Kidney epithelial cell (primary cell): ENCODE measurements around the gene BRD2. TPM values are rescaled to one million over a fixed set of nuclear protein-coding genes. Genes with fewer than 3 reads are reported as not detected.

Experiments used
- DNase-seq: peaks from one replicate; pipeline ENCODE4 v3.0.0-alpha.2; 2010; ENCODE audit warnings: low read depth
- H3K27me3 ChIP-seq: 2 replicates; pipeline ENCODE4 v1.6.0; 2011; ENCODE audit warnings: low read length; ENCODE audit not compliant: control insufficient read depth, insufficient read depth
- H3K36me3 ChIP-seq: 2 replicates; pipeline ENCODE4 v1.5.1; 2011; ENCODE audit warnings: low read length; ENCODE audit not compliant: control insufficient read depth, insufficient read depth
- H3K4me3 ChIP-seq: 2 replicates; pipeline ENCODE4 v1.5.1; 2011; ENCODE audit warnings: low read depth, mild to moderate bottlenecking, control low read depth, low read length
- total RNA-seq: library from RNA; depleted of rRNA; stranded (reverse); fragments of >200 nt; gene quantifications from 2 replicates; pipeline ENCODE4 v1.2.3, GENCODE V29; 2015
- TF ChIP-seq, protein P1 (sequence below): IDR thresholded peaks from 2 replicates; pipeline ENCODE4 v1.5.1; 2011; ENCODE audit warnings: mild to moderate bottlenecking, moderate library complexity, low read length, control low read depth, inconsistent platforms; ENCODE audit not compliant: insufficient read depth, poor library complexity, severe bottlenecking

Gene BRD2
- 191 and 206 TPM in 2 replicates for total RNA-seq

DNA sequence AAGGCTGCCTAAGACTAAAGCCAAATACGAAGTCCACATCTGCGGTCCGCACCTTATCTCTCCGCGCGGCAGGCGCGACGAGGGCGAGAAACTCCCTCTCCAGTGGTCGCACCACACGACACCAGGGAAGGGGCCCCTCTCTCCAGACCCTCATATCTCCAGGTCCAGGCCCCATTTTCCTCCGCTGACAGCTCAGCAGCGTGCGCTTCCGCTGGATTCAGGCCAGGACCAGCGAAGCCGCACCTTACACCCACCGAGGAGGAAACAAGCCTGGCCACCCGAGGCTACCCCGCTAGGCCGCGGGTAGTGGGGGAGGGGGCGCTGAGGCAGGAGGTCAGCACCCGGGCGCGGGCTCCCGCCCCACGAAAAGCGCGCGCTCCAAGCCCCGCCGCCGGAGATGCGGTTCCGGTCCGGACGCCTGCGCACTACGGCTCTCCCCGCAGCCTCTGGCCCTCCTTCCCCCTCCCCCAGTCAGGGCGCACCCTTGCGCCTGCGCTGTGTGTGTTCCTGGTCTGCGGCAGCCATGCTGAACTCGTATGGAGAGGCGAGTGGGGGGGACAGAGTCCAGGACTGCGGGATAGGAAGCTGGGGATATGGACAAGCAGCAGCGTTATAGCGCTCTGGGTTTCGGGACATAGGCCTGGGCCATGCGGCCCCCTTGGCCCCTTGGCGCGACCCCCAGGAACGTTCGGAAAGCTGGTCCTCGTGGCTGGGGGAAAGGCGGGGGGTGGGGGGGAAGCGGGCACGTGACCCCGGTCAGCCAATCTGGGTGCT lies at the start of gene BRD2:
BRD2 (plus strand) TSS at position 502 of the 774 bp plus-strand sequence. CDS start 4,305 bp downstream, outside the sequence.
- H3K27me3 ChIP-seq = no peaks in the 10 kb centered on the region
- TF ChIP-seq, protein P1, sequence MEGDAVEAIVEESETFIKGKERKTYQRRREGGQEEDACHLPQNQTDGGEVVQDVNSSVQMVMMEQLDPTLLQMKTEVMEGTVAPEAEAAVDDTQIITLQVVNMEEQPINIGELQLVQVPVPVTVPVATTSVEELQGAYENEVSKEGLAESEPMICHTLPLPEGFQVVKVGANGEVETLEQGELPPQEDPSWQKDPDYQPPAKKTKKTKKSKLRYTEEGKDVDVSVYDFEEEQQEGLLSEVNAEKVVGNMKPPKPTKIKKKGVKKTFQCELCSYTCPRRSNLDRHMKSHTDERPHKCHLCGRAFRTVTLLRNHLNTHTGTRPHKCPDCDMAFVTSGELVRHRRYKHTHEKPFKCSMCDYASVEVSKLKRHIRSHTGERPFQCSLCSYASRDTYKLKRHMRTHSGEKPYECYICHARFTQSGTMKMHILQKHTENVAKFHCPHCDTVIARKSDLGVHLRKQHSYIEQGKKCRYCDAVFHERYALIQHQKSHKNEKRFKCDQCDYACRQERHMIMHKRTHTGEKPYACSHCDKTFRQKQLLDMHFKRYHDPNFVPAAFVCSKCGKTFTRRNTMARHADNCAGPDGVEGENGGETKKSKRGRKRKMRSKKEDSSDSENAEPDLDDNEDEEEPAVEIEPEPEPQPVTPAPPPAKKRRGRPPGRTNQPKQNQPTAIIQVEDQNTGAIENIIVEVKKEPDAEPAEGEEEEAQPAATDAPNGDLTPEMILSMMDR = no peak
- peak; percentile 69 for DNase-seq
- H3K36me3 ChIP-seq = peaks cover 5% of the 10 kb centered on the region
- H3K4me3 ChIP-seq = peak within 1 kb of the TSS; percentile 64

- no peaks in the 10 kb centered on the region for H3K36me3 ChIP-seq
- TF ChIP-seq, protein P1 = no peak
- no peak for DNase-seq
- no peaks in the 10 kb centered on the region for H3K27me3 ChIP-seq
- H3K4me3 ChIP-seq = no peak overlapping the region
Measured at GRCh38 chr6:32920715-32921114, 47.7 kb upstream of the BRD2 start.

DNA sequence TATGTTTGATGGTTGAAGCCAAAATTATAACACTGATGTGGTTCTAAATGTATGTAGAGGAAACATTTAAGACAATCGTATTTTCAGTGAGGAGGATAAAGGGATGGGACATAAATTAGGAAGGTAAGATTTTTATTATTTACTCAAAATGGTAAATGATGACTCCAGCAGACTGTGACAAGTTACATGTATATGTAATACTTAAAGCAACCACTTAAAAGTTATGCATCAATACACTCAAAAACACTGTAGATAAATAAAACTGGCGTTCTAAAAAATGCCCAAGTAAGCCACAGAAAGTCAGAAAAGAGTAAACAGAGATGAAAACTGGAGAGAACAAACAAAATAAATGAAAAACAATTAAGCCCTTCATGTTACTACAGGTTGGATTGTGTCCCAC lies 46.3 kb upstream of the BRD2 start:
- TF ChIP-seq, protein P1 = no peak
- Histone ChIP-seq H3K27me3 (no peaks in the 10 kb centered on the region), H3K4me3 (no peak overlapping the region), H3K36me3 (no peaks in the 10 kb centered on the region)
- no peak for DNase-seq

- peaks cover 24% of the 10 kb centered on the region for H3K27me3 ChIP-seq
- no peaks in the 10 kb centered on the region for H3K36me3 ChIP-seq
- no peak overlapping the region for H3K4me3 ChIP-seq
- no peak for DNase-seq
- TF ChIP-seq, protein P1 = no peak
Measured at GRCh38 chr6:32931211-32931610, 37.2 kb upstream of the BRD2 start.

DNA sequence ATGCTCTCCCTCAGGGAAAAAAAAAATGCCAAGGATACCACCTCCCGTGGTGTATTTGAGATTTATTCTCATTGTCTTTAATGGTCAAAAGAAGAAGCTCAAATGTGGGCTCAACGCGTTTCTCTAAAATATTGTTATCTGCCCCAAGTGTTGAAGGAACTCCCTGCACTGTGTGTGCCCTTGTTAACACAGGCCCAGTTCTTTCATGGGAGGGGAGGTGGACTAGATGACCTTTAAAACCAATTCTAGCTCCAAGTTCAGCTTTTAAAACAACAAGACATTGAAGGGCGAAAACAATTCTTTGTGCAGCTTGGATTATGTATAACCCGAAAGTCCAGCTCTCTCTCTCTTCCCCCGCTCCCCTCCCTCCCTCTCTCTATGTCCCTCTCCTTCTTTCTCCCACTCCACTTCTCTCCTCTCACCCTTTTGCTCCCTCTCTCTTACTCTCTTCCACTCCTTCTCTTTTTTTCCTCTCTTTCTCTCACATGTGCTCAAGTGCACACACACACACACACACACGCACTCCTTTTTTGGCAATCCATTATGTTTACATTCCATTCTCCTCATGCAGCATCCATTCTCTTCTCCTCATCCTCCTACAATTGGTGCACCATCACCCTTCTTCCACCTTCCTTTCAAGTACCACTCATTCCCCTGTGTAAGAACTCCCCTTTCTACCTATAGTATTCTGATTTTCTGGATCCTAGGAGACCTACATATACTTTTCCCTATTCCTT lies 36.1 kb upstream of the BRD2 start:
- H3K4me3 ChIP-seq = no peak overlapping the region
- TF ChIP-seq, protein P1 = no peak
- H3K27me3 ChIP-seq = peaks cover 29% of the 10 kb centered on the region
- no peak for DNase-seq
- H3K36me3 ChIP-seq = no peaks in the 10 kb centered on the region
